Neuronal stem cell (in vitro differentiated cells): ENCODE measurements around the gene RASSF7.
A peak's percentile ranks its signal among the peaks of the same experiment; 100 is the strongest.

Experiments
- DNase-seq: peaks from one replicate; pipeline ENCODE4 v3.0.0-alpha.2; 2013; ENCODE audit warnings: low spot score
- H2AFZ ChIP-seq: one replicate; pipeline ENCODE4 v1.6.1; 2013; ENCODE audit warnings: mild to moderate bottlenecking, low read length, inconsistent platforms
- H2AK5ac ChIP-seq: 2 replicates; pipeline ENCODE4 v1.6.1; 2013; ENCODE audit warnings: low read depth, mild to moderate bottlenecking, inconsistent platforms, low read length, moderate library complexity, mixed read lengths
- H2BK120ac ChIP-seq: 2 replicates; pipeline ENCODE4 v1.6.1; 2013; ENCODE audit warnings: low read depth, mild to moderate bottlenecking, inconsistent platforms, low read length, moderate library complexity, mixed read lengths
- H2BK12ac ChIP-seq: one replicate; pipeline ENCODE4 v1.6.1; 2013; ENCODE audit warnings: low read length, inconsistent platforms
- H2BK15ac ChIP-seq: 2 replicates; pipeline ENCODE4 v1.6.1; 2013; ENCODE audit warnings: mild to moderate bottlenecking, low read length, inconsistent platforms, mixed read lengths
- H2BK5ac ChIP-seq: one replicate; pipeline ENCODE4 v1.6.1; 2013; ENCODE audit warnings: inconsistent platforms, mild to moderate bottlenecking, low read length, moderate library complexity
- H3K14ac ChIP-seq: one replicate; pipeline ENCODE4 v1.6.1; 2013; ENCODE audit warnings: low read length, inconsistent platforms
- H3K18ac ChIP-seq: 2 replicates; pipeline ENCODE4 v1.6.1; 2013; ENCODE audit warnings: low read length, inconsistent platforms
- H3K23ac ChIP-seq: 2 replicates; pipeline ENCODE4 v1.6.1; 2013; ENCODE audit warnings: low read depth, mild to moderate bottlenecking, mixed read lengths, low read length, inconsistent platforms; ENCODE audit not compliant: poor library complexity
- H3K27ac ChIP-seq: replicated peaks from 3 replicates; pipeline ENCODE4 v1.5.1; 2013; ENCODE audit warnings: low read length, inconsistent platforms
- H3K27me3 ChIP-seq, 3 experiments: 2 replicates each; pipeline ENCODE4 v1.6.1; 2013; ENCODE audit warnings: low read length in 3 of 3, mild to moderate bottlenecking in 2 of 3, inconsistent platforms in 1 of 3, low read depth in 1 of 3, mixed read lengths in 1 of 3, moderate library complexity in 1 of 3; ENCODE audit not compliant: control insufficient read depth in 3 of 3, insufficient read depth in 3 of 3
- H3K36me3 ChIP-seq, 2 donors: replicated peaks in 1 of 2; 2 replicates each; pipeline ENCODE4 v1.6.1; 2013; ENCODE audit warnings: low read length in 2 of 2; ENCODE audit not compliant: control insufficient read depth in 2 of 2, insufficient read depth in 2 of 2
- H3K4ac ChIP-seq: 2 replicates; pipeline ENCODE4 v1.6.1; 2013; ENCODE audit warnings: inconsistent platforms, mild to moderate bottlenecking, low read length, moderate library complexity
- H3K4me1 ChIP-seq, 2 donors: 1 replicate in 1 of 2; 2 replicates in 1 of 2; pipeline ENCODE4 v1.6.1; 2013; ENCODE audit warnings: low read length in 2 of 2, low read depth in 1 of 2; ENCODE audit not compliant: control insufficient read depth in 2 of 2, insufficient read depth in 1 of 2
- H3K4me2 ChIP-seq: one replicate; pipeline ENCODE4 v1.6.1; 2013; ENCODE audit warnings: mild to moderate bottlenecking, low read length, inconsistent platforms; ENCODE audit not compliant: insufficient read depth, poor library complexity, severe bottlenecking
- H3K4me3 ChIP-seq, 2 donors: 2 replicates each; pipeline ENCODE4 v1.5.1; 2013; ENCODE audit warnings: low read length in 2 of 2, mild to moderate bottlenecking in 2 of 2, inconsistent platforms in 1 of 2, moderate library complexity in 1 of 2
- H3K79me1 ChIP-seq: one replicate; pipeline ENCODE4 v1.6.1; 2013; ENCODE audit warnings: low read depth, mild to moderate bottlenecking, inconsistent platforms, low read length, moderate library complexity
- H3K9ac ChIP-seq: one replicate; pipeline ENCODE4 v1.6.1; 2013; ENCODE audit warnings: mild to moderate bottlenecking, low read depth, low read length, inconsistent platforms; ENCODE audit not compliant: poor library complexity
- H3K9me3 ChIP-seq, 2 donors: replicated peaks in 1 of 2; 2 replicates each; pipeline versions ENCODE3 to v1.6.1; 2013; ENCODE audit warnings: low read length in 2 of 2, mild to moderate bottlenecking in 2 of 2, inconsistent platforms in 1 of 2, low read depth in 1 of 2, mixed read lengths in 1 of 2, moderate library complexity in 1 of 2; ENCODE audit not compliant: control insufficient read depth in 2 of 2, insufficient read depth in 1 of 2
- H4K8ac ChIP-seq: one replicate; pipeline ENCODE4 v1.6.1; 2013; ENCODE audit warnings: low read depth, mild to moderate bottlenecking, inconsistent platforms, low read length, moderate library complexity
- H4K91ac ChIP-seq: one replicate; pipeline ENCODE4 v1.6.1; 2013; ENCODE audit warnings: low read length, low read depth, mild to moderate bottlenecking, inconsistent platforms; ENCODE audit not compliant: poor library complexity
- WGBS, 2 donors: extraction: QIAGEN DNeasy Blood & Tissue Kit; methylation state at CpG; one replicate each; pipeline ENCODE4 v1.1.7; 2013; ENCODE audit warnings: missing lambda C conversion rate in 2 of 2, mixed read lengths in 1 of 2; ENCODE audit not compliant: insufficient read length in 2 of 2, insufficient replicate concordance in 1 of 2; ENCODE audit errors: extremely low coverage in 2 of 2; 5-methylcytosine and 5-hydroxymethylcytosine counted together

RASSF7 gene

DNA sequence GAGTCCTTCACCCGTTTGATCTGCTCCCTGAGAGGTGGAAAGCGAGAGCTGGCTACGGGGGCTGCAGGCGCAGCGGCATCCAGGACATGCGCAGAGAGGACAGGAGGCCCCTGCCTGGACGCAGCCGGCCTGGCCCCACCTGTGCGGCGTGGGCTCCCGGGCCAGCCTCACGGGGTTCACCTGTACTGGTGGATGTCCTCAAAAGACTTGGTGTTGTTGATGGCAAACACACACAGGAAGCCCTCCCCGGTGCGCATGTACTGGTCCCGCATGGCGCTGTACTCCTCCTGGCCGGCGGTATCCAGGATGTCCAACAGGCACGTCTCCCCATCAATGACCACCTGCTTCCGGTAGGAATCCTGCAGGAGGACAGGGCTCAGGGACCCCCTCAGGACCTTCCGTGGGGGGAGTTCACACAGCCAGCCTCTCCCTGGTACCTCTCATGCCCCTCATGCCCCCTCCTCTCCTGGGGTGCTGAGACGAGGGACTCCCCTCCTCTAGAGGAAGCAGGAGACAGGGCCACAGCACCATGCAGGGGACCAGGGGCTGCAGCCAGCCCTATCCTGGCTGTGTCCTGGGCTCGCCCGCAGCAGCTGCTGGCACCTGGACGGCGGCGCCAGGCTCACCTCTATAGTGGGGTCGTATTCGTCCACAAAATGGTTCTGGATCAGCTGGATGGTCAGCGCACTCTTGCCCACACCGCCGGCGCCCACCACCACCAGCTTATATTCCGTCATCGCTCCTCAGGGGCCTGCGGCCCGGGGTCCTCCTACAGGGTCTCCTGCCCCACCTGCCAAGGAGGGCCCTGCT, 27.0 kb upstream of the RASSF7 start:
- peak overlapping the region; percentile 88 for H2BK12ac ChIP-seq
- no peak for DNase-seq
- peak overlapping the region; percentile 53 for H4K91ac ChIP-seq
- H3K4me2 ChIP-seq = peak overlapping the region; percentile 86
- no peak overlapping the region for H2BK15ac ChIP-seq
- peaks cover 22 to 33% of the 10 kb centered on the region in 2 donors for H3K36me3 ChIP-seq
- peaks cover 0 to 2% of the 10 kb centered on the region in 2 donors for H3K9me3 ChIP-seq
- H3K79me1 ChIP-seq = peaks cover 11% of the 10 kb centered on the region
- H2BK5ac ChIP-seq = no peak overlapping the region
- H3K27me3 ChIP-seq = peaks cover 0 to 27% (median 4%) of the 10 kb centered on the region in 3 experiments
- H3K9ac ChIP-seq = peak overlapping the region; percentile 91
- H2BK120ac ChIP-seq = no peak overlapping the region
- H2AFZ ChIP-seq = no peak overlapping the region
- no peak overlapping the region for H3K18ac ChIP-seq
- H3K4me3 ChIP-seq = peak overlapping the region in 1 of 2 donors; percentile 76
- H4K8ac ChIP-seq = no peak overlapping the region
- peak overlapping the region; percentile 82 for H3K14ac ChIP-seq
- H3K23ac ChIP-seq = peak overlapping the region; percentile 85
- peak overlapping the region; percentile 53 for H3K4ac ChIP-seq
- WGBS, 2 donors = no CpG with 5 or more reads among the region's 37 CpGs
- H3K27ac ChIP-seq = no peak overlapping the region
- H2AK5ac ChIP-seq = peak overlapping the region; percentile 88
- H3K4me1 ChIP-seq = peaks cover 12 to 21% of the 10 kb centered on the region in 2 donors

DNA sequence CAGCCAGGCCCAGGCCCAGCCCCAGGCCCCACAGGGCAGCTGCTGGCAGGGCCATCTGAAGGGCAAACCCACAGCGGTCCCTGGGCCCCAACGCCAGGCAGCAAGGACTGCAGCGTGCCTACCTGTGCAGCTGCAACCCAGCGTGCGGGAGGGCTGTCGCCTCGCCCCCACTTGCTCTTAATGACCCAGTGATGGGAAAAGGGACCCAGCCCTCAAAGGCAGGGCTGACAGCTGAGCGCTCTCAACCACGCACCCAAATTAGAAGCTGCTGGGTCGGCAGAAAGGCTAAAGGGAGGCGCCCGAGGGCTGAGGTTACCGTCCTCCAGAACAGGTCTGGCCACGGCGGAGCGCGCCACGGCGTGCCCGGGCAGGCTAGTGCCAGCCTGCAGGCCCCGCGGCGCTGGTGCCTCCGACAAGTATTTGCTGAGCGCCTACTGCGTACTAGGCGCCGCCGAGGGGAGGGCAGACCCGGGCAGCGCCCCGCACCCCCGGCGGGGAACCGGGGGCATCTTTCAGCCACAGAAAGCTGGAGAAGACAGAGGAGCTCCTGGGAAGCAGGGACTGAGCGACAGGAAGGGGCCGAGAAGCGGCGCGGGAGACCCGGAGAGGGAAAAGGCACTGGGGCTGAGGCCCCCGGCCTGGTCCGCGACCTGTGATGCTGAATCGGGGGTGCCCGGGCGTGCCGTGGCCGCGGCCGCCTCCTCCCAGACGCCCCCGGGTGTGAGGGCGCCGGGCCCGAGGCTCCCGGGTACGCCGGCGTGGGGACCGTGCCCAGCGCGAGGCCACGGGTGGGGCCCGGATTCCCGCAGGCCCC, 26.2 kb upstream of the RASSF7 start:
- H2BK15ac ChIP-seq = peak overlapping the region; percentile 75
- DNase-seq = no peak
- H3K27me3 ChIP-seq = peaks cover 0 to 27% (median 4%) of the 10 kb centered on the region in 3 experiments
- H3K14ac ChIP-seq = peak overlapping the region; percentile 94
- H2AK5ac ChIP-seq = peak overlapping the region; percentile 88
- H3K4ac ChIP-seq = peak overlapping the region; percentile 53
- no CpG with 5 or more reads among the region's 66 CpGs for WGBS, 2 donors
- peak overlapping the region; percentile 53 for H4K91ac ChIP-seq
- no peak overlapping the region for H3K27ac ChIP-seq
- peaks cover 12 to 21% of the 10 kb centered on the region in 2 donors for H3K4me1 ChIP-seq
- H3K36me3 ChIP-seq = peaks cover 22 to 31% of the 10 kb centered on the region in 2 donors
- H3K4me2 ChIP-seq = peak overlapping the region; percentile 86
- peak overlapping the region; percentile 91 for H3K9ac ChIP-seq
- no peak overlapping the region for H2BK5ac ChIP-seq
- peaks cover 12% of the 10 kb centered on the region for H3K79me1 ChIP-seq
- peaks cover 0 to 2% of the 10 kb centered on the region in 2 donors for H3K9me3 ChIP-seq
- H3K18ac ChIP-seq = peak overlapping the region; percentile 94
- no peak overlapping the region for H2BK120ac ChIP-seq
- peak overlapping the region; percentile 80 for H3K23ac ChIP-seq
- H2BK12ac ChIP-seq = peak overlapping the region; percentile 58
- peak overlapping the region; percentile 45 for H2AFZ ChIP-seq
- H4K8ac ChIP-seq = no peak overlapping the region
- peak overlapping the region; percentile 76 to 95 for H3K4me3 ChIP-seq

DNA sequence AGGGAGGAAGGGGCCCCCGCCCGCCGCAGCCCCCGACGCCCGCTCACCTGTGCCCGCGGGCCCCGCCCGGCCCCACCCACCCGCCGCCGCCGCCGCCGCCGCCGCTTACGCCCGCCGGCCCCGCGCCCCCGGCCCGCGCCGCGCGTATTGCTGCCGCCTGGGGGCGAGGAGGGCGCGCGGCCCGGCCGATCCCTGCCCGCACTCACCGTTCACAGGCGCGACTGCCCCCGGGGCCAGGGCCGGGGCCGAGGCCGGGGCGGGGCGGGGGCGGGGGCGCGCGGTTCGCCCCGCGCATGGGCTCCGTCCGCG, 25.6 kb upstream of the RASSF7 start:
- Histone ChIP-seq H3K18ac (peak overlapping the region; percentile 94), H2BK15ac (no peak overlapping the region), H3K4me2 (peak overlapping the region; percentile 86), H3K36me3 (peaks cover 22 to 31% of the 10 kb centered on the region in 2 donors), H3K4me3 (peak overlapping the region; percentile 76 to 95), H3K79me1 (peaks cover 12% of the 10 kb centered on the region), H2BK120ac (no peak overlapping the region), H3K9ac (peak overlapping the region; percentile 91), H4K8ac (no peak overlapping the region), H2BK12ac (no peak overlapping the region), H3K14ac (no peak overlapping the region), H3K27me3 (peaks cover 0 to 27% (median 4%) of the 10 kb centered on the region in 3 experiments), H3K4me1 (peaks cover 12 to 21% of the 10 kb centered on the region in 2 donors), H2AFZ (no peak overlapping the region), H4K91ac (no peak overlapping the region), H3K9me3 (peaks cover 0 to 2% of the 10 kb centered on the region in 2 donors), H2BK5ac (no peak overlapping the region), H3K4ac (no peak overlapping the region), H3K23ac (peak overlapping the region; percentile 80), H3K27ac (no peak overlapping the region), H2AK5ac (peak overlapping the region; percentile 88)
- no peak for DNase-seq
- no CpG with 5 or more reads among the region's 56 CpGs for WGBS, 2 donors
